WTC11 (cell line): Measurements from ENCODE around the gene TUB. TPM values are rescaled to one million over a fixed set of nuclear protein-coding genes. Genes with fewer than 3 reads are reported as not detected.

Experiments
- ATAC-seq: fragments of 200-7000 bp; cut with Tn5 transposase; 2 replicates; pipeline ENCODE4 v1.10.0; 2021; ENCODE audit warnings: mild to moderate bottlenecking, moderate library complexity
- CTCF ChIA-PET: fragments of 300-600 bp; sonication (Branson Sonifier 250); formaldehyde crosslinking; loops from one replicate; lab custom pipeline; 2021; ENCODE audit warnings: antibody characterized with exemption; lab: Charles Lee
- POLR2A ChIA-PET: fragments of 350-600 bp; sonication (Branson Sonifier 250); formaldehyde crosslinking; loops from one replicate; lab custom pipeline; 2021; ENCODE audit warnings: antibody characterized with exemption; lab: Charles Lee
- DNase-seq: peaks from one replicate; pipeline ENCODE4 v3.0.0; 2021; ENCODE audit warnings: low spot score
- H3K27ac Mint-ChIP-seq: 2 replicates; pipeline ENCODE4 v1.8.0; 2021; ENCODE audit warnings: mixed read lengths
- H3K27me3 Mint-ChIP-seq: 2 replicates; pipeline ENCODE4 v1.8.0; 2021; ENCODE audit warnings: low read depth, mild to moderate bottlenecking, moderate library complexity, mixed read lengths
- H3K36me3 Mint-ChIP-seq: 2 replicates; pipeline ENCODE4 v1.8.0; 2021; ENCODE audit warnings: mixed read lengths
- H3K4me1 Mint-ChIP-seq: 2 replicates; pipeline ENCODE4 v1.8.0; 2022; ENCODE audit warnings: mixed read lengths
- H3K4me3 Mint-ChIP-seq: 2 replicates; pipeline ENCODE4 v1.8.0; 2021; ENCODE audit warnings: mild to moderate bottlenecking, moderate library complexity, mixed read lengths
- H3K9me3 Mint-ChIP-seq: 2 replicates; pipeline ENCODE4 v1.8.0; 2021; ENCODE audit warnings: mixed read lengths
- AFF4 ChIP-seq: sonication (generic); formaldehyde crosslinking; IDR thresholded peaks from 2 replicates; pipeline ENCODE4 v1.8.1; 2023; ENCODE audit warnings: mild to moderate bottlenecking, missing genetic modification reagents, borderline replicate concordance
- ATF2 ChIP-seq: sonication (generic); formaldehyde crosslinking; IDR thresholded peaks from 2 replicates; pipeline ENCODE4 v1.8.1; 2022; ENCODE audit warnings: low read depth, missing genetic modification reagents, borderline replicate concordance
- ATF6 ChIP-seq: sonication (generic); formaldehyde crosslinking; IDR thresholded peaks from 2 replicates; pipeline ENCODE4 v1.8.1; 2023; ENCODE audit warnings: mild to moderate bottlenecking, missing genetic modification reagents
- CREM ChIP-seq: sonication (generic); formaldehyde crosslinking; IDR thresholded peaks from 2 replicates; pipeline ENCODE4 v1.8.1; 2022; ENCODE audit warnings: mild to moderate bottlenecking, missing genetic modification reagents, moderate library complexity
- ELF4 ChIP-seq: sonication (generic); formaldehyde crosslinking; IDR thresholded peaks from 2 replicates; pipeline ENCODE4 v1.8.1; 2022; ENCODE audit warnings: low read depth, mild to moderate bottlenecking, moderate library complexity, missing genetic modification reagents
- ESRRA ChIP-seq: sonication (generic); formaldehyde crosslinking; IDR thresholded peaks from 2 replicates; pipeline ENCODE4 v1.8.1; 2022; ENCODE audit warnings: mild to moderate bottlenecking, missing genetic modification reagents, borderline replicate concordance
- ETV6 ChIP-seq: sonication (generic); formaldehyde crosslinking; IDR thresholded peaks from 2 replicates; pipeline ENCODE4 v1.8.1; 2022; ENCODE audit warnings: mild to moderate bottlenecking, missing genetic modification reagents
- FOXP1 ChIP-seq: sonication (generic); formaldehyde crosslinking; IDR thresholded peaks from 2 replicates; pipeline ENCODE4 v1.8.0; 2022; ENCODE audit warnings: missing genetic modification reagents, mild to moderate bottlenecking, moderate library complexity, borderline replicate concordance
- GABPB1 ChIP-seq: sonication (generic); formaldehyde crosslinking; IDR thresholded peaks from 2 replicates; pipeline ENCODE4 v1.8.1; 2023; ENCODE audit warnings: mild to moderate bottlenecking, missing genetic modification reagents
- HMGXB4 ChIP-seq: sonication (generic); formaldehyde crosslinking; IDR thresholded peaks from 2 replicates; pipeline ENCODE4 v1.8.1; 2023; ENCODE audit warnings: mild to moderate bottlenecking, moderate library complexity, missing genetic modification reagents
- JAZF1 ChIP-seq: fragments of 250-450 bp; sonication (Bioruptor Pico); IDR thresholded peaks from 2 replicates; pipeline ENCODE4 v1.9.0; 2021; ENCODE audit warnings: moderate library complexity, mild to moderate bottlenecking, inconsistent platforms
- NFYB ChIP-seq: sonication (generic); formaldehyde crosslinking; conservative IDR thresholded peaks from 2 replicates; pipeline ENCODE4 v1.8.0; 2022; ENCODE audit warnings: low read depth, missing genetic modification reagents
- PREB ChIP-seq: sonication (generic); formaldehyde crosslinking; IDR thresholded peaks from 2 replicates; pipeline ENCODE4 v1.8.1; 2022; ENCODE audit warnings: mild to moderate bottlenecking, missing genetic modification reagents, moderate library complexity, borderline replicate concordance
- SOX15 ChIP-seq: fragments of 250-450 bp; sonication (Bioruptor Pico); IDR thresholded peaks from 2 replicates; pipeline ENCODE4 v1.9.0; 2021; ENCODE audit warnings: mild to moderate bottlenecking
- TEAD4 ChIP-seq: sonication (generic); formaldehyde crosslinking; IDR thresholded peaks from 2 replicates; pipeline ENCODE4 v1.8.0; 2022; ENCODE audit warnings: mild to moderate bottlenecking, missing genetic modification reagents
- ZNF281 ChIP-seq: sonication (generic); formaldehyde crosslinking; IDR thresholded peaks from 2 replicates; pipeline ENCODE4 v1.8.0; 2023; ENCODE audit warnings: mild to moderate bottlenecking, missing genetic modification reagents
- ZNF512 ChIP-seq: sonication (generic); formaldehyde crosslinking; IDR thresholded peaks from 2 replicates; pipeline ENCODE4 v1.8.1; 2022; ENCODE audit warnings: missing genetic modification reagents, borderline replicate concordance
- ZSCAN18 ChIP-seq: fragments of 250-450 bp; sonication (Bioruptor Pico); IDR thresholded peaks from 2 replicates; pipeline ENCODE4 v2.1.2; 2022; ENCODE audit warnings: mild to moderate bottlenecking, moderate library complexity
- total RNA-seq: library from RNA; stranded (reverse); gene quantifications from 3 replicates; pipeline ENCODE4 v1.2.3, GENCODE V29; 2021

Gene TUB
- total RNA-seq, 1 experiment from 2014 or later = 32.1 TPM

GRCh38 chr11:8063324-8063723, 17.7 kb upstream of the TUB start:
- Mint-ChIP-seq H3K9me3 (no peaks in the 10 kb centered on the region), H3K27me3 (no peaks in the 10 kb centered on the region), H3K36me3 (no peaks in the 10 kb centered on the region), H3K4me1 (peaks cover 20% of the 10 kb centered on the region), H3K4me3 (no peak overlapping the region), H3K27ac (no peak overlapping the region)
- ChIA-PET CTCF (interaction anchor here (1.1 to 1.2 kb wide), 2 partner anchors 8 to 36 kb away, joined by 4 read pairs; no protein-coding TSS in a partner anchor), POLR2A (no interaction called here)
- TF ChIP-seq ELF4 (CRISPR knock-in tag) (no peak), PREB (CRISPR knock-in tag) (no peak), SOX15 (CRISPR knock-in tag) (no peak), FOXP1 (CRISPR knock-in tag) (no peak), ZNF281 (CRISPR knock-in tag) (no peak), ATF6 (CRISPR knock-in tag) (no peak), TEAD4 (CRISPR knock-in tag) (no peak), ESRRA (CRISPR knock-in tag) (no peak), ETV6 (CRISPR knock-in tag) (no peak), ZNF512 (no peak), AFF4 (no peak), ATF2 (CRISPR knock-in tag) (no peak), NFYB (CRISPR knock-in tag) (no peak), HMGXB4 (CRISPR knock-in tag) (no peak), CREM (CRISPR knock-in tag) (no peak), JAZF1 (CRISPR knock-in tag) (no peak), ZSCAN18 (CRISPR knock-in tag) (no peak), GABPB1 (CRISPR knock-in tag) (no peak)
- DNase-seq (no peak), ATAC-seq (no peak)
